Epithelial cell of proximal tubule (primary cell): ENCODE data around the gene ADSS1. TPM values are rescaled to one million over a fixed set of nuclear protein-coding genes. Genes with fewer than 3 reads are reported as not detected.

Experiments used
- DNase-seq: peaks from one replicate; pipeline ENCODE4 v3.0.0-alpha.2; 2011; ENCODE audit warnings: low read depth
- H3K4me3 ChIP-seq: 2 replicates; pipeline ENCODE4 v1.5.1; 2011; ENCODE audit warnings: low read depth, mild to moderate bottlenecking, low read length
- total RNA-seq: library from RNA; depleted of rRNA; stranded (reverse); fragments of >200 nt; gene quantifications from 2 replicates; pipeline ENCODE4 v1.2.3, GENCODE V29; 2015
- TF ChIP-seq, protein P1 (sequence below): conservative IDR thresholded peaks from 2 replicates; pipeline ENCODE4 v1.5.1; 2012; ENCODE audit warnings: low read depth, mild to moderate bottlenecking, low read length

The ADSS1 gene
- total RNA-seq, 1 donor from 2014 or later = 2.3 TPM

DNA sequence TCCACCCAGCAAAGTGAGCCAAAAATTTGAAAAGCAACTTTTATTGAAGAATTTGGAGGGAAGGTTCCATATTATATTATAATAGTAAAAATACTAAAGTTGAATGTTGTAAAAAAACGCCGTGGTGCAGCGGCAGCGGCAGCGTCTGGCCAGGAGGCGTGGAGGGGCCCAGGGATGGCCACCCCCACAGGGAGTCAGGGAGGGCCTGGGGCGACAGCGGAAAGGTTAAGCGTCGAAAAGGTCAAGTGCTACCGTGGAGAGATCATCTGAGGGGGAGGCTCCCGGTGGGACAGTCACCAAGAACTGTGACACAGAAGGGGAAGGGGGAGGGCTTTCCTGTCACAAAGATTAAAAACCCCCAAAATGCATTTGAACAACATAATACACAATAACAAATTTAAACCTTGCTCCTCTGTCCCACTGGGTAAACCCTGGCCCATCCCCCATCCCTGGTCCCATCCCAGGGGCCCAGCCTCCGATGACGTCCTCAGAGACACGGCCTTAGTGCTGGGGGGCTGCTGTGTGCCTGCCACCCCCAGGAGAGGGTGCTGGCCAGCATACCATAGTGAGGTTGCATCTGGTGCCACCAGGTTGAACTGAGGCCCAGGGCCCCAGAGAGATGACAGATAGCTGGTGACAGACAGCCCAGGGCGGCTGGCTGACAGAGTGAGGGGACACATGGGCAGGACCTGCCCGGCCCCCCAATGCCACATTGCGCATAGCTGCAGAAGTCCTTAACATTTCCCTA is 45.5 kb downstream of the ADSS1 start:
- H3K4me3 ChIP-seq = no peak overlapping the region
- TF ChIP-seq, protein P1, sequence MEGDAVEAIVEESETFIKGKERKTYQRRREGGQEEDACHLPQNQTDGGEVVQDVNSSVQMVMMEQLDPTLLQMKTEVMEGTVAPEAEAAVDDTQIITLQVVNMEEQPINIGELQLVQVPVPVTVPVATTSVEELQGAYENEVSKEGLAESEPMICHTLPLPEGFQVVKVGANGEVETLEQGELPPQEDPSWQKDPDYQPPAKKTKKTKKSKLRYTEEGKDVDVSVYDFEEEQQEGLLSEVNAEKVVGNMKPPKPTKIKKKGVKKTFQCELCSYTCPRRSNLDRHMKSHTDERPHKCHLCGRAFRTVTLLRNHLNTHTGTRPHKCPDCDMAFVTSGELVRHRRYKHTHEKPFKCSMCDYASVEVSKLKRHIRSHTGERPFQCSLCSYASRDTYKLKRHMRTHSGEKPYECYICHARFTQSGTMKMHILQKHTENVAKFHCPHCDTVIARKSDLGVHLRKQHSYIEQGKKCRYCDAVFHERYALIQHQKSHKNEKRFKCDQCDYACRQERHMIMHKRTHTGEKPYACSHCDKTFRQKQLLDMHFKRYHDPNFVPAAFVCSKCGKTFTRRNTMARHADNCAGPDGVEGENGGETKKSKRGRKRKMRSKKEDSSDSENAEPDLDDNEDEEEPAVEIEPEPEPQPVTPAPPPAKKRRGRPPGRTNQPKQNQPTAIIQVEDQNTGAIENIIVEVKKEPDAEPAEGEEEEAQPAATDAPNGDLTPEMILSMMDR = no peak
- DNase-seq = no peak

DNA sequence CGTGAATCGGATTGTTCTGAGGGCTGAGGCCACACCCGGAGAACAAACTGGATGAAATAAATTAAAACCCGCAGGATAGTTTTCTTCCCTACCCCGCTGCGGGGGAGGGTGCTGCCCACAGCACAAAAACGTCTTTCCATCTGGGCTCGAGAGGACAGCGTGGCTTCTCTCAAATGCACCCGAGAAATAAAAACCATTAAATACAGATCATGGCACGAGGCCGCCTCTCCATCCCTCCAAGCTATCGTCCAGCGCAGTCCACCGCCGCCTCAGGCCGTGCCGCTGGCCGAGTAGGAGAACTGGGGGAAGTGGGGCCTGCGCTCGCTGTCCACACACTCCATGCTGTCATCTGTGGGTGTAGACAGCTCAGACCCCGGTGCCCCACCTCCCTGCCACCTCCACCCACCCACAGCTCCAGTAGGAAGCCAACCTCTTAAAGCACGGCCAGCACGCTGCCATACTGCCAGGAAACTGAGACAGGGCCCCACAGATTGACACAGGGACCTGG is 46.1 kb downstream of the ADSS1 start:
- TF ChIP-seq, protein P1 = no peak
- DNase-seq = no peak
- no peak overlapping the region for H3K4me3 ChIP-seq

DNA sequence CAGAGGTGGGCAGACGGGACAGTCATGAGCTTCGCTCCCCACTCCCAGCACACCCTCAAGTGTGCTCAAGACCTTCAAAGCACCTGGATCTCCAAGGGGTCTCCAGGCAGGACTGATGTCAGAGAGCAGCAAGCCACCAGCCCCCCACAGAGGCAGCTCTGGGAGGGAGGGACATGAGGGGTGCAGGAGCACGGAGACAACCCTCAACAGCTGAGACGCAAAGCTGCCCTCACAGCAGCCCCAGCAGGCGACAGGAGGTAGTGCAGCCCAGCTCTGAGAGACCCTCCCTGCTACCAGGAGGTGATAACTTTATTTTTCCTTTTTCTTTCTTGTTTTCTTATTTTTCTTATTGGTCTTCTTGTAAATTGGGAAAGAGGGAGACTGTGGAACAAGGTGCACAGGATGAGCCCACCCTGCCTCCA is 46.8 kb downstream of the ADSS1 start:
- TF ChIP-seq, protein P1 = peak; percentile 64
- DNase-seq = no peak
- H3K4me3 ChIP-seq = no peak overlapping the region

DNA sequence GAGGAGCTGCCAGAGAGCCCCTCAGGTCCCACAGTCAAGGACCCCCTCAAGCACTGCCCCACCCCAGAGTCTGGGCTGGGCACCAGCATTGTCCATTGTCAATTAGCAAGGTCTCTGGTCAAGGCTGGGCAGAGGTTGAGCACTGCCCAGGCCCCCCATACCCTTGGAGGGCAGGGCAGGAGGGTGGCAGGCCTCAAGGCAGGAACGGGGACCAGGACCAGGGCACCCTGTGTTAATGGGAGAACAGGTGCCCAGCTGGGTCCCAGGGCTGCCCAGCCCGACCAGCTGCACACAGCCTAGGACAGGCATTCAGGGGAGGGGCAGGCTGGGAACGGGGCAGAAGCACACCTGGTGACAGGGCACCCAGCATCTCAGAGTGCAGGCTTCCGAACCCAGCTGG is 47.3 kb downstream of the ADSS1 start:
- TF ChIP-seq, protein P1 = no peak
- no peak overlapping the region for H3K4me3 ChIP-seq
- no peak for DNase-seq

DNA sequence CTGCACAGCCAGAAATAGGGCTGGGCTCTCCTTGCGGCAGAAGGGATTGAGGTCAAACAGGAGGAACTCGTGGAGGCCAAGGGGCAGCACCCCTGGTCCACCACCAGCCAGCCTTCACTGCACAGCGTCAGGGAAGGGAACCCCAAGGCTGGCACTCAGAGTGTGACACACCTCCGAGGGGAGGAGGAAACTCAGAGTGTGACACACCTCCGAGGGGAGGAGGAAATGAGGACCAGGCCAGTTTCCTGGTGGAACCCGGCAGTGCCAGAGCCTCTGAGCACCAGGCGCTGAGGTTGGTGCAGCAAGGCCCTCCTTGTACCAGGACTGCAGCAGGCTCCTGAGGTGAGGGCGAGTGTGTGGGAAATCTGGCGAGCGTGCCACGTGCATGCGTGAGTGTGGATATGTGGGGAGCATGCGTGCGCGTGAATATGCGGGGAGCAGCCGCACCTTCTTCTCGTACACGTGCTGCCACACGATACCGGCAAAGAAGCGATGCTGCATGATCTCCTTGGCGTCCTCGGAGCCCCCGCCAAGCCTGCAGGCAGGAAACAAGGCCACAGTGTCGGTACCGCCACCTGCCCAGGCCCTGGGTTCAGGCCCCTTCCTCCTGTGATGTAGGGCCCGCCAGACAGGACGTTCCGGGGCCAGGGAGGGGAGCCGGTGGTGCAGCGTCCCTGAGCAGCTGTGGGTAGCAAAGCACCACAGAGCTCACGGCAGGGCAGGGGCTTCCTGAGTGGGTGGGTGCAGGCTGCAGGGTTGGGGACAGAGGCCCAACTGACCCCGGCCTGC is 48.1 kb downstream of the ADSS1 start:
- no peak overlapping the region for H3K4me3 ChIP-seq
- TF ChIP-seq, protein P1 = no peak
- no peak for DNase-seq

DNA sequence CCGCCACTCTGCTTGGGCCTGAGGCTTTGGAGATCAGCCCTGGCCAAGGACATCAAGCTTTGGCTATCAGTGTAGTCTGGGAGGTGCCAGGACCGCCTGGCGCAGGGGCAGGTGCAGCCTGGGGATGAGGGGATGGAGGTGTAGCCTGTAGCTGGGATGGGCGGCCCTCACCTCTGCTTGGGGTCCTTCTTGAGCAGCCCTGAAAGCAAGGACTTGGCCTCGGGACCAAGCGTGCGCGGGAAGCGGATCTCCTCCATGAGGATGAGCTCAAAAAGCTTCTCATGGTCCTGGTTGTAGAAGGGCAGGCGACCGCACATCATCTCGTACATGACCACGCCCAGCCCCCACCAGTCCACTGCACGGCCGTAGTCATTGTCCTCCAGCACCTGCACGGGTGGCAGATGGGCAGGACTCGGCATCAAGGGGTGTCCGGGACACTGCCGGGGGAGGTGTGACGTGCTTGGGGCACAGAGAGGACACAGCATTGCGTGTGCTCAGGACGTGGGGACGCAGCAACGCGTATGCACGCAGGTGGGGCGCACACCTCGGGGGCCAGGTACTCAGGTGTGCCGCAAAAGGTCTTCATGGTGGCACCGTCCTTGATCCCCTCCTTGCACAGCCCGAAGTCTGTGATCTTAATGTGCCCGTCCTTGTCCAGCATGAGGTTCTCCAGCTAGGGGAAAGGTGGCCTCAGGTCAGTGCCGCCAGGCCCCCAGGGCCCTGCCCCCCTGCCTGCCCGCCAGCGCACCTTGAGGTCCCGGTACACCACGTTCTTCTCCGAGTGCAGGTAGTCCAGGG is 48.9 kb downstream of the ADSS1 start:
- no peak overlapping the region for H3K4me3 ChIP-seq
- TF ChIP-seq, protein P1 = no peak
- DNase-seq = no peak
